Smooth muscle cell (in vitro differentiated cells): Measurements from ENCODE around the gene KLK15. TPM values are rescaled to one million over a fixed set of nuclear protein-coding genes. Genes with fewer than 3 reads are reported as not detected.

Source experiments
- DNase-seq: peaks from one replicate; lab custom pipeline; 2025; ENCODE audit not compliant: unreplicated experiment; lab: John Stamatoyannopoulos, UW
- H2AFZ ChIP-seq: fragments of 200-600 bp; sonication (generic); 2 replicates; pipeline ENCODE4 v1.6.0; 2016; ENCODE audit warnings: antibody characterized with exemption, low read depth, mild to moderate bottlenecking
- H3F3A ChIP-seq: fragments of 200-600 bp; sonication (generic); 2 replicates; pipeline ENCODE4 v1.6.0; 2017; ENCODE audit warnings: antibody characterized with exemption, low read depth
- H3K27ac ChIP-seq: fragments of 200-600 bp; sonication (generic); 2 replicates; pipeline ENCODE4 v1.5.1; 2016; ENCODE audit warnings: low read depth, mild to moderate bottlenecking
- H3K27me3 ChIP-seq: fragments of 200-600 bp; sonication (generic); 2 replicates; pipeline ENCODE4 v1.6.1; 2016; ENCODE audit warnings: low read depth, mild to moderate bottlenecking
- H3K36me3 ChIP-seq: fragments of 200-600 bp; sonication (generic); 2 replicates; pipeline ENCODE4 v1.5.1; 2016; ENCODE audit warnings: low read depth
- H3K4me1 ChIP-seq: fragments of 200-600 bp; sonication (generic); 2 replicates; pipeline ENCODE4 v1.5.1; 2016; ENCODE audit warnings: low read depth
- H3K4me2 ChIP-seq: fragments of 200-600 bp; sonication (generic); 2 replicates; pipeline ENCODE4 v1.6.0; 2016; ENCODE audit warnings: mild to moderate bottlenecking
- H3K4me3 ChIP-seq: fragments of 200-600 bp; sonication (generic); 2 replicates; pipeline ENCODE4 v1.5.1; 2016; ENCODE audit warnings: mild to moderate bottlenecking
- H3K79me2 ChIP-seq: fragments of 200-600 bp; sonication (generic); 2 replicates; pipeline ENCODE4 v1.6.0; 2016; ENCODE audit warnings: low read depth, mild to moderate bottlenecking
- H3K9ac ChIP-seq: fragments of 200-600 bp; sonication (generic); 2 replicates; pipeline ENCODE4 v1.6.0; 2016; ENCODE audit warnings: low read depth
- H3K9me3 ChIP-seq: fragments of 200-600 bp; sonication (generic); replicated peaks from 2 replicates; pipeline ENCODE4 v1.5.1; 2016; ENCODE audit warnings: low read depth
- H4K20me1 ChIP-seq: fragments of 200-600 bp; sonication (generic); 2 replicates; pipeline ENCODE4 v1.6.0; 2016; ENCODE audit warnings: low read depth
- WGBS: methylation state at CpG from one replicate; pipeline ENCODE4 v1.1.7; 2016; ENCODE audit warnings: low lambda C conversion rate; 5-methylcytosine and 5-hydroxymethylcytosine counted together
- polyA plus RNA-seq: library from polyadenylated mRNA; unstranded; fragments of >200 nt; fragmentation: Nextera tagmentation; extraction: Ambion mirVana; gene quantifications from 2 replicates; pipeline ENCODE4 v1.2.1, GENCODE V29; 2016
- total RNA-seq: library from RNA; depleted of rRNA; stranded (reverse); fragments of >200 nt; gene quantifications from 2 replicates; pipeline ENCODE4 v1.2.3, GENCODE V29; 2014
- TF ChIP-seq, protein P1 (sequence below): fragments of 200-600 bp; sonication (generic); IDR thresholded peaks from 2 replicates; pipeline ENCODE4 v1.5.1; 2017; ENCODE audit warnings: borderline replicate concordance, mild to moderate bottlenecking, antibody characterized with exemption; ENCODE audit not compliant: insufficient read depth, poor library complexity, severe bottlenecking

Gene KLK15
- total and polyA plus RNA-seq, 2 experiments from 2014 or later = not detected

DNA sequence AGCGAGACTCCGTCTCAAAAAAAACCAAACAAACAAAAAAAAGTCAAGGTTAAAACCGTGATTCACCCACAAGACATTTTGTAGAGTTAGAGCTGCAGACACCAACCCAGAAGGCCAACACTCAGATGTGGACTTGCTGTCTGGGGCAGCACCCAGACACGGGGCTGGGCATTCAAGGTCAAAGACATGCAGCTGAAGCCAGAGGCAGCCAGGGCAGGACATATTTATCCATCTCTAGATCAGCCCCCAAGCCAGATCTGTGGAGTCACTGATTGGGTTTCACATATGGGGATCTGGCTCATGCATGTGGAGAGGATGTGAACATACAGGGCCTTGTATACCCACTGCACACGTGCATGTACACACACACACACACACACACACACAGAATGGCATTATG, 3.6 kb downstream of the KLK15 start:
- Histone ChIP-seq H3K27ac (no peak overlapping the region), H3K9ac (no peak overlapping the region), H3K4me2 (no peak overlapping the region), H3K36me3 (no peaks in the 10 kb centered on the region), H3K9me3 (no peaks in the 10 kb centered on the region), H3K79me2 (no peaks in the 10 kb centered on the region), H3F3A (no peaks in the 10 kb centered on the region), H3K4me3 (no peak overlapping the region), H3K4me1 (no peaks in the 10 kb centered on the region), H2AFZ (no peak overlapping the region), H3K27me3 (no peaks in the 10 kb centered on the region), H4K20me1 (no peaks in the 10 kb centered on the region)
- DNase-seq = no peak
- WGBS = 76% methylated on average over 5 of the region's 5 CpGs
- TF ChIP-seq, protein P1, sequence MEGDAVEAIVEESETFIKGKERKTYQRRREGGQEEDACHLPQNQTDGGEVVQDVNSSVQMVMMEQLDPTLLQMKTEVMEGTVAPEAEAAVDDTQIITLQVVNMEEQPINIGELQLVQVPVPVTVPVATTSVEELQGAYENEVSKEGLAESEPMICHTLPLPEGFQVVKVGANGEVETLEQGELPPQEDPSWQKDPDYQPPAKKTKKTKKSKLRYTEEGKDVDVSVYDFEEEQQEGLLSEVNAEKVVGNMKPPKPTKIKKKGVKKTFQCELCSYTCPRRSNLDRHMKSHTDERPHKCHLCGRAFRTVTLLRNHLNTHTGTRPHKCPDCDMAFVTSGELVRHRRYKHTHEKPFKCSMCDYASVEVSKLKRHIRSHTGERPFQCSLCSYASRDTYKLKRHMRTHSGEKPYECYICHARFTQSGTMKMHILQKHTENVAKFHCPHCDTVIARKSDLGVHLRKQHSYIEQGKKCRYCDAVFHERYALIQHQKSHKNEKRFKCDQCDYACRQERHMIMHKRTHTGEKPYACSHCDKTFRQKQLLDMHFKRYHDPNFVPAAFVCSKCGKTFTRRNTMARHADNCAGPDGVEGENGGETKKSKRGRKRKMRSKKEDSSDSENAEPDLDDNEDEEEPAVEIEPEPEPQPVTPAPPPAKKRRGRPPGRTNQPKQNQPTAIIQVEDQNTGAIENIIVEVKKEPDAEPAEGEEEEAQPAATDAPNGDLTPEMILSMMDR = no peak

- DNase-seq = no peak
- TF ChIP-seq, protein P1 = no peak
- no peaks in the 10 kb centered on the region for H3K4me1 ChIP-seq
- no peaks in the 10 kb centered on the region for H4K20me1 ChIP-seq
- H3K4me2 ChIP-seq = no peak overlapping the region
- no peaks in the 10 kb centered on the region for H3K79me2 ChIP-seq
- no peaks in the 10 kb centered on the region for H3K9me3 ChIP-seq
- peaks cover 5% of the 10 kb centered on the region for H3K27me3 ChIP-seq
- no peaks in the 10 kb centered on the region for H3F3A ChIP-seq
- H3K27ac ChIP-seq = no peak overlapping the region
- WGBS = 89% methylated on average over 14 of the region's 14 CpGs
- H3K9ac ChIP-seq = no peak overlapping the region
- H3K4me3 ChIP-seq = no peak overlapping the region
- H2AFZ ChIP-seq = no peak overlapping the region
- no peaks in the 10 kb centered on the region for H3K36me3 ChIP-seq
Measured at GRCh38 chr19:50827476-50827875, 5.9 kb downstream of the KLK15 start.

GRCh38 chr19:50826492-50827240, 6.7 kb downstream of the KLK15 start:
- no peaks in the 10 kb centered on the region for H4K20me1 ChIP-seq
- no peak for DNase-seq
- TF ChIP-seq, protein P1 = no peak
- H3K4me3 ChIP-seq = no peak overlapping the region
- H3K36me3 ChIP-seq = no peaks in the 10 kb centered on the region
- H3K79me2 ChIP-seq = no peaks in the 10 kb centered on the region
- no peak overlapping the region for H2AFZ ChIP-seq
- H3K9ac ChIP-seq = no peak overlapping the region
- no peak overlapping the region for H3K27ac ChIP-seq
- no peaks in the 10 kb centered on the region for H3K9me3 ChIP-seq
- no peak overlapping the region for H3K4me2 ChIP-seq
- H3F3A ChIP-seq = no peaks in the 10 kb centered on the region
- WGBS = 93% methylated on average over 43 of the region's 43 CpGs
- H3K27me3 ChIP-seq = peaks cover 12% of the 10 kb centered on the region
- H3K4me1 ChIP-seq = no peaks in the 10 kb centered on the region
